HG03521 (cell line): ENCODE results near the gene COMT.
A peak's percentile ranks its signal among the peaks of the same experiment; 100 is the strongest.

ENCODE experiments used
- ATAC-seq: cut with Tn5 transposase; IDR thresholded peaks from one replicate; pipeline ENCODE4 v1.9.1; 2021; ENCODE audit warnings: mild to moderate bottlenecking, moderate library complexity; ENCODE audit not compliant: unreplicated experiment

The COMT gene

DNA sequence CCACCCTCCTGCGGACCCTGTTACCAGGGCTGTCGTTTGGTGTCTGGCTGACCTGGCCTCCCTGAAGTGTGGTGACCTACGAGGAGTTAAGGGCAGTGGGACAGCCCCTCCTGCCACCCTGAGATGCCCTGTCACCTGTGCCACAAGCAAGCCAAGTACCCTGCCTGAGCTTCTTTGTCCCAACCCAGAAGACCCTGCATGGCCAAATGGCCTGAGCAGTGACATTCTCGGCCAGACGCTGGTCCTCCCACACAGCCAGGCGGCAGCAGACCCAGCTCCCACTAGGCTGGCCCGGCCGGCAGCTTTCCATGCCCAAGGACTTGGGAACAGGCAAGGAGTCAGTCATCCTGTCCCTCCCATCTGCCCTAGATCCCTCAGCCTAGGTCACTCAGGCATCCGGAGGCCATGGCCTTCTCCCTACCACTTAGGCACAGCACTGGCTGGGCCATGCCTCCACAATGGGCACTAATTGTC, 67.5 kb downstream of the COMT start:
- no peak for ATAC-seq

DNA sequence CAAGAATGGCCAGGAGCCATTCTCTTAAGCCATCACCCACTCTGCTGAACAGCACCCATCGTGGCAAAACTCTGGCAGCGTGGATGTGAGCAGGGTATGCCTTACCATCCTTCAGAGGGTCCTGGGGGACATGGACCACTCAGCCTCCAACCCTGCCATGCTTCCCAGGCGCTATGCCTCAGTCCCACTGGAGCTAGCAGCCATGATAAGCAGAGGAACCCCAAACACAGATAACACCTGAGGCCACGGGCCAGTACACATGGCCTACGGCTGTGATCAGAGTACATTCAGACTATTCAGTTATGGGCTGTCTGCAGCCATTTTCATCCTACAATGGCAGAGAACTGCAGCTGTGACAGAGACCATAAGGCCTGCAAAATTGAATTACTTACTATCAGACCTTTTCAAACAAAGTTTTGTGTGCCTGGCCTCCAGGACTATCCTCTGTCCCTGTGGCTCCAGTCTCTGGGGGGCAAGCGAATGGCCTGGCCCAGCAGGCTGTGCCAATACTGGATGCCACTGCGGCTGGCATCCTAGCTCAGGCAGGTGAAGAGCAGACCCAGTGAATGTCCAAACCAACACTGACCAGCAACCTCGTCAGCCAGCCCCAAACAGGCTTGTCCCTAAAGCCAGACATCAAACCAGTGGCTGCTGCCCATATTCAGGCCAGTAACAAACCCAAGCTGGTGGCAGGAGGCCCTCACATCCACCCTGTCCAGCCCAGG, 68.2 kb downstream of the COMT start:
- no peak for ATAC-seq

DNA sequence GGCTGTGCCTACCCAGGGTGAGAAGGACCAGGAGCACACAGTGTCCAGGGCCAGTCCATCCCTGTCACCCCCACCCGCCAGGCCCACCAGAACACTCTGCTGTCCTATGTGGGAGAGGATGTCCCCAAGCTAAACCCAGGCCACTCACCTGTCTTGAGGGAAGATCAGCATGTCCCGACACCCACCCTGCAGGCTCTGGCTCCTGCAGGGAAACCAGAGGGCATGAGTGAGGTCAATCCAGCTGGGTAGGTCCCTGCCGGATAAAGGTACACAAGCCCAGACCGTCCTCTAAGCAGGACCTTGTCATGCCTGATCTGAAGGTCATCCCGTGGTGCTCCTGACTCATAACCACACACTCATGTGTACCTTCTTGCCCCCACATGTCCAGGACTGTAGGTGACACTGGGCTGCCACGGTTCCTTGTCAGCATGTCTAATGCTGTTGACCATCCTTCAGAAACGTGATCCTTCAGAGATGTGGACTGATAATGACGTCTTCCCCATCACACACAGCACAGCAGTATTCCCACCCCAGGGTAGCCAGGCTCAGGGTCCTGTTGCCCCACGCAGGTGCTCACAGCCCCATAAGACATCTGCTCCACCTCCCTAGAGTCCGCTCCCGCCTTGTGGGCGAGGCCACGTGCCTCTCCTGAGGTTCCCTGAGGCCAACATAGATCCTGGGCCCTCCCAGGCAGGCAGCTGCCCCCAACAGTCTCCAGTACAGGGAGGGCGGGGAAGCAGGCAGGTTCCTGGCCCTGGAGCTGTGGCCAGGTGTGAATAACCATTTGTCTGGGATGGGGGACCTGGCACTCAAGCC, 68.9 kb downstream of the COMT start:
- no peak for ATAC-seq

DNA sequence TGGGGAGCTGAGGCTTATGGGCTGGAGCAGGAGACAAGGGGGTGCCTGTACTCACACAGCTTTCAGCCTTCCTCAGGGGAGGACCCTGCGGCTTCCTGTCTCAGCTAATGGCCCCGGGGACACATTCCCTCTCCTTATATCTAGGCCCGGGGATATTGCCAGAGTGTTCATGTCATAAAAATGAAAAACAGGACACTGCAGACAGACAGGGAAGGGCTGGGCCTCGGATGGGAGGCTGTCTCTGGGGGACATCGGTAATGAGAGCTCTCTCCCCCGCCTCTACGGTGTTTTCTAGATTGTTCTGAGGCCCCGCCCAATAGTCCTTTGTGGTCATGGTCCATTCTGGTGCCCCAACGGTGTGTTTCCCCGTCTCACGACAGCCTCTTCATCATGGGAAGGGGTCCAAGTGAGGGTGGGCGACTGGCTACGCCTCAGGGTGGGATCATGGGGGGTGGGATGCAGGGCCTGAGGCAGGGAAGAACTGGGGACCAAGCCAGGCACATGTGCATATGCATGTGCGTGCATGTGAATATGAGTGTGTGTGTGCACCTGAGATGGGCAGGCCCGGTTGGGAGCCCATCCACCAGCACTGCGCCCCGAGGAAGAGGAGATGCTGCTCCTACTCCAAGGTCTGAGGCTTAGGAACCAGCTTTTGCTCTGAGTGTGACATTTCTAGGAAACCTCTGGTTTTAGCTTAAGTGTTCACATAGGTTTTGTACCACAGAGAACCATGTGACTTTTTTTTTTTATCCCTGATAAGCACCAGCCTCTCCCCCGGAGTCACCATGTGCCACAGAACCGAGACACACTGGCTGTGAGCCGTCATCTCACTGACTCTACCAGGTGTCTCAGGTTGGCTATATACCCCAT, 69.8 kb downstream of the COMT start:
- ATAC-seq, result no peak

DNA sequence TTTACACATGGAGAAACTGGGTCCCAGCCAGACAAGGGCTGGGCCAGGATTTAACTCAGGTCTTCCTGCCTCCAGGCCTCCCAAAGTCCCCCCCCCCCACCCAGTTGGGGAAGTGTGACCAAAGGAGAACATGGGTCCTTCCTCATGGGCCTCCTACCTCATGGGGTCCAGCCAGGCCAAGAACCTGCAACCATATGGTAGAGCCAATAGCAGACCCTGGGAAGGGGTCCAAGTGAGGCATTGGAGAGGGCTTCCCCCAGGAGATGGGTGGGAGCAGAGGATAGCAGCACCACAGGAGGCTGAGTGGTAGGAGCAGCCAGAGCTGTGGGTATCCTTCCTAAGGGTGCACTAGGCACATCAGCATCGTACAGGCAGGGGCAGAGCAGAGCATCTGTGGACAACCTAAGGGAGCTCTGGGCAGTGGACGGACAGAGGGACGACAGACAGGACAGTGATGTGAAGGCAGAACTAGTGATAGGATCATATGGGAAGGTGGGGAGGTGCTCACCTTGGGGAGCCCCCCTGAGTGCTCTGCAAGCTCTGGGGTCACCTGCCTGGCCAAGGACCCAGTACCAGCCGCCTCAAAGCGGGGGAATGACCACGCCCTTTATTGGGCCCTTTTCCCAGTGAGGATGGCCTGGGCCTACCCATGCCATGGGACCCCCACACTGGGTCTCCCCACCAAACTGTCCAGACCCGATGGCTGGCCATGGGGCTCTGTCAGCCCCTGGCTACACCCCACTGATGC, 70.6 kb downstream of the COMT start:
- no peak for ATAC-seq

DNA sequence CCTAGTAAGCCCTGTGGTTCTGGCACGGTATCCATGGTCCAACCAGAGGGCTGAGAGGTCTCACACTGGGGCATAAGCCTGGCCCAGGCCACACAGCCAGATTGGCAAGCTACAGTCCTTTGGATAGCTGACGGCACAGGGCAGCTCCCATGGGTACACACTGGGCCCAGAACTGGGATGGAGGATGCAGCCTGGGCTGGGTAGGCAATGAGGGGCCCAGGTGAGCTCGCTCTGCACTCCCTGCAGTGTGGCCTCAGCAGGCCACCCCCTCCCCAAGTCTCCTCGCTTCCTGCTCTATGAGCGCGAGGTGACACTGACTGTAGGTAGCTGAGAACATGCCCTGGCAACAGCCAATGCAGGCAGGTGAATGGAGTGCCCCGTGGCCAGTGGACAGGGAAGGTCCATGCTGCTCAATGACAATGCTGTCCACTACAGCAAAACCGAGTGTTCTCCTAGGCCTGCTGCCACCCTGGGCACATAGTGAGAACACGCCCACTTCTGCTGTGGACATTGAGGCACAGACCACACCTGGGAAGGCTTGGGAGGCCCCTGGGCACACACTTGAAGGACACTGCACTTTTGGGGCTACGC, 71.3 kb downstream of the COMT start:
- ATAC-seq, result no peak

DNA sequence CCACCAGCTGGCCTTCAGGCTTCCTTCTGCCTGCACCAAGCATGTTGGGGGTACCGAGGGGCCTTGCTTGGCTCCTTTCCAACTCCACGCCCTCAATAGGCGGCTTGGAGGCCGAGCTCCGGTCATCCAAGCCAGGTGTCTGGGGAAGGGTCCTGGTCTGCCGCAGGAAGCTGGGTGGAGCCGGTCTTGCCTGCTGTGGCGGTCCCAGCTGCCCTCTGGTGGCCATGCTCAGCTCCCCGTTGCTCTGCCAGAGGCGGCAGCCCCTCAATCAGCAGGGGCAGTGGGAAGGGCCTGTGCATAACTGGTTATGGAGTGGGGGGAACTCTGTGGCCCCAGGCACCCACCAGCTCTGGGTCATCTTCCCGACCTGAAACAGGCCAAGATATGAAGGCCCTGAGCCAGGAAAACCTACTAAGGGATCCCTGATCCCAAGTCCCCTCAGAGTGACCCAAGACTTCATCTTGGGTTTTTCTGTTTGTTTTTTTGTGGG, 71.9 kb downstream of the COMT start:
- no peak for ATAC-seq

DNA sequence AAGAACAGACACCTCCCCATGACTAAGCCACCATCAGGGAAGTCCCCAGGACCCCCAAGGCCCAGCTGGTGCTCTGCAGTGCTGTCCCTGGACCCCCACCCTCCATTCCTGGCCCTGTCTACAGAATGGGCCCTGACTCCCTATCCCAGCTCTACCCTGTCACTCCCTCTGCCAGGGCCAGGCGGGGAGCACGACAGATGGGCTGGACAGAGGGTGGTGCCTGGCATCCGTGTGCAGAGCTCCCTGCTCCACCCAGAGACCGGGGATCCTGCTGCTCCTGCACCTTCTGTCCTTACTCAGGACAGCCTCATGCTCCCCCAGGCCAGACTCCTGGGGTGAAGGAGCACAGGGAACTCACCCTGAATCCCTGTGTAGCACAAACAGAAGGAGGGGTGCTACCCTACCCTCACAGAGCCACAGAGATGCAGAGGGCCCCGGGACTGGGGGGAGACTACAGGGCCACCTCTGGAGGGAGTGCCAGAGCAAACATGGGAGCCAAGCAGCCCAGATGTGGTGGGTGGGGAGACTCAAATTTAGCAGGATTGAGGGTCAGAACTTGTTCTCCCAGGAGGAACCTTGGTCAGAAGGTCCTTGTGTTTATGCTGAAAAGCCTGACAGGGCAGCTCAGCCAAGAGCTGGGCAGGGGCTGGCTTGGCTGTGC, 73.1 kb downstream of the COMT start:
- no peak for ATAC-seq

DNA sequence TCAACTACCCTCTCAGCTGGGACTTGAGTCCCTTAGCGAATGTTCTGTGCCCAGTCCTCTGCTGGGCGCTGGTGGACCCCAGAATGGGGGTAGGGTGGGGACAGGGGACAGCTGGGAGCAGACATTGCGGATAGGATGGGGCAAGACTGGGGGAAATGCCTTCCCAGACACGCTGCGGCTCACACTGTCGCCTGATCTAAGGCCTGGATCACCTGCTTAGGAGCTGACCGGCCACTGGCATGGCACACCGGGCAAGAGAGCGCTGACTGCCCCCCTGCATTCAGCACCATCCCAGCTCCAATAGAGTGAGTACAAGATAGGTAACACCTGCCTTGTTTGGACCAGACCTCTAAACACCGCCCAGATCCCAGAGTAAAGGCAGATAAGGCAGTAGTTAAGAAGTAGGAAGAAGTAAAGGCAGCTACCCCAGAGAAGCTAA, 73.6 kb downstream of the COMT start:
- no peak for ATAC-seq

DNA sequence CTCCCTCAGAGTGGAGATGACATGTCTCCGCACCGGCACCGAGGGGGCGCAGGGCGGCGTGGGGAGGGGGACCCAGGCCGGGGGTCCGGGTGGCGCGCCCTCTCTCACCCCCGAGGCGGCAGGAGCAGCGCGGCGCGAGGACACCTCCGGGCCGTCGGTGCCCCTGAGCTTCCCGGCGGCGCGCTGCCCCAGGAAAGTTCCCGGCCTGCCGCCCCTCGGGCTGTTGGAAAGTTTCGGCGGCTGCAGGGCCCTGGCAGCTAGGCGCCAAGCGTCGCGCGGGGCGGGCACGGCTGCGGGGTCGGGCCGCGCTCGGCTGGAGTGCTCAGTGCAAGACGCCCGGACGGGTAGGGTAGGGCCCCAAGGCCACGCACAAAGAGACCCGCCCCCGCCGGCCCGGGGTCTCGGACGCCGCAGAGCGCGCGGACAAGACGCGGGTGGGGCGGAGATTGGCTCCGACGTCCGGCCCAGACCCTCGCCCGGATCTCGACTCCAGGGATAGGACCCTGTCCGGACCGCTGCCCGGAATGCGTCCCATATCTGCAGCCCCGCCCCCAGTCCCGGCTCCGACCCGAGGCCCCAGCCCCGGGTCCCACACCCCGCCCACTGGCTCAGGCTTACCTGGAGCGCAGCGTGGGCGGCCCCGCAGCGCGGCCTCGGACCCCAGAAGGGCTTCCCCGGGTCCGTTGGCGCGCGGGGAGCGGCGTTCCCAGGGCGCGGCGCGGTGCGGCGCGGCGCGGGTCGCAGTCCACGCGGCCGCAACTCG, 74.6 kb downstream of the COMT start:
- ATAC-seq, result no peak

DNA sequence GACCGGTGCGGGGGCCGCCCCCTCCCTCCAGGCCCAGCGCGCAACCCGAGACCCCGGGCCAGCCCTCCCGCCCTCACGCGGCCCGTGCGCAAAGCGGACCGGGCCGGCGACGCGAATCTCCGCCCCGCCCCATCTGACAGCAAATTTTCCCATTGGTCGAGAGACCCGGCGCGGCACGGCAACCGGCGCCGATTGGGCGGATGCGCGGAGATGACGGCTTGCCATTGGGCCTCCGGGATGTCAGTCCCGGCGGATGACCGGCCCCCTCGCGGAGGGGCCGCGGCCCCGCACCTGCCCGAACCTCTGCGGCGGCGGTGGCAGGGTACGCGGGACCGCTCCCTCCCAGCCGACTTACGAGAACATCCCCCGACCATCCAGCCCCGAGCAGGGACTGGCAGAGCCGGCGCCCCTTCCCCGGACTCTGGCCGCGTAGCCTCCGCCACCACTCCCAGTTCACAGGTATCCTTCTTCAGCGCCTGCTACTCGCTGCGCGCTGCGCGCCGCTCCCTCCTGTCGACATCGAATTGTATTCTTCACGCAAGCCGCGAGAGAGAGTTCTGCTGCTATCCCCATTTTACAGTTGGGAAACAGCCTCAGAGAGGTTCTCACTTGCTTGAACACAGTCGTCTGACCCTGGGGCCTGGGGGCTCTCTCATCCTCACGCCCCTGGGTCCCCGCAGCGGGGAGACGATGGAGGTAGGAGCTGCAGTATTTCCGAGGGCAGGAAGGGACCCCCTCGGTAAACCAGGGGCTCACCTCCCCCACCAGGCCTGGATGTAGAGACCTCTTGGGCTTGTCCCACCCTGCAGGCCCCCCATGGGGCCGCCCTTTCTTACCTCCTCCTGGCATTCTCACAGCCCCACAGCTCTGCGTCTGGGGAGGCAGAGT, 75.4 kb downstream of the COMT start, which contains the start of gene ARVCF:
ARVCF (minus strand) TSS at position 90 of the 888 bp plus-strand sequence. CDS start 26,029 bp downstream, outside the sequence.
- ATAC-seq, result peak; percentile 51

DNA sequence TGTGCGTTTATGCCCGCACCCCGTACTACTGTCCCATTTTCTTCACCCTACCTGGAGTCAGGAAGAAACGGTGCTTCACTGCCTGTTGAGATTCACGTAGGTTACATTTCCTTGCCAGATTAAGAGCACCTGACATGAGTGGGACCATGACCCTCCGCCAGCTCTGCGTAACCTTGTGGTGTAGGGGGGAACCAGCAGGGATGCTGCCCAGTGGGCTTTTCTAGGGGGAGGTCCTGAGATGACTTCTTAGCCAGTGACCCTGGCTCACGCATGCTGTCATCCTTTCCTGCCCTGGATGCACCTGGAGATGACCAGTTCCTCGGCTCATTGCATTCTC, 76.0 kb downstream of the COMT start:
- no peak for ATAC-seq

DNA sequence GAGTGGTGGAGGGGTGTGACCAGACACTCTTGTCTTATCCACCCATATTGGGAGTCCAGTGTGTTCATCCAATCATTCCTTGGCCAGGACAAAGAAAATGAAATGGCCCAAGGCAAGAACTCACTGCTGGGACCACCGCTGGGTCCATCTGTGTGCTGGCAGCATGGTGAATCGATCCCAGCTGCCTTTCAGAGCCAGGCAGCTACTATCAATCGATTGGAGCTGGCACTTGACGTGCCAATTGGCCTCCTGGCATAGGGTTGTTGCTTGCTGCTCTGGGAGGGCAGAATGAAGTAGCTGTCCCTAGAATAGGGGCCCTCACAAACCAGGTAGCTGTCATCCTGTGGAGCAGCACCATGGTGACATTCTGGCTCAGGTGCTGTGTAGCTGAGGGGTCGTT, 76.4 kb downstream of the COMT start:
- no peak for ATAC-seq
